ENCODE data around the gene PGP.

Gene PGP

GRCh38 chr16:2257726-2258125 is 43.1 kb upstream of the PGP start:
- Histone ChIP-seq H2BK120ac (ENCODE audit: low read depth, low read length) (no peak overlapping the region), H3K9ac (ENCODE audit: low read length) (no peak overlapping the region), H3K27ac (ENCODE audit: low read length, poor library complexity, severe bottlenecking) (no peak overlapping the region), H3K18ac (ENCODE audit: low read depth in 1 of 2, low read length in 2 of 2) (no peak overlapping the region), H3K23ac (ENCODE audit: low read length in 2 of 2) (no peak overlapping the region), H3K4ac (ENCODE audit: low read depth in 1 of 2, low read length in 2 of 2) (no peak overlapping the region), H3K4me3 (ENCODE audit: insufficient read depth in 1 of 2, low read depth in 1 of 2, low read length in 2 of 2) (no peak overlapping the region), H3K9me3 (ENCODE audit: control insufficient read depth, low read length) (no peaks in the 10 kb centered on the region), H2AFZ (ENCODE audit: low read depth, low read length) (no peak overlapping the region), H2BK5ac (ENCODE audit: low read depth, low read length, poor library complexity, severe bottlenecking) (no peak overlapping the region), H4K8ac (ENCODE audit: low read length) (no peak overlapping the region), H2BK15ac (ENCODE audit: low read depth, poor library complexity, severe bottlenecking) (no peak overlapping the region), H4K91ac (ENCODE audit: low read length) (no peak overlapping the region), H3K36me3 (ENCODE audit: control insufficient read depth in 1 of 2, insufficient read depth in 2 of 2, low read depth in 1 of 2, low read length in 2 of 2) (peaks cover 73 to 96% of the 10 kb centered on the region in 2 experiments), H2AK5ac (ENCODE audit: low read length, severe bottlenecking) (no peak overlapping the region), H3K4me2 (ENCODE audit: low read length, poor library complexity, severe bottlenecking) (no peak overlapping the region), H3K4me1 (ENCODE audit: control insufficient read depth, insufficient read depth, low read depth, low read length) (peaks cover 2% of the 10 kb centered on the region), H2BK12ac (ENCODE audit: low read length in 2 of 2) (no peak overlapping the region), H3K14ac (ENCODE audit: low read length in 2 of 2) (no peak overlapping the region), H3K79me1 (replicated peaks; ENCODE audit: low read length, poor library complexity, severe bottlenecking) (peaks cover 19% of the 10 kb centered on the region), H3K27me3 (ENCODE audit: control insufficient read depth in 1 of 2, insufficient read depth in 1 of 2, low read length in 2 of 2) (no peaks in the 10 kb centered on the region)
- 93% methylated on average over 5 of the region's 6 CpGs for WGBS
- no peak for DNase-seq

- Histone ChIP-seq H3K4me1 (ENCODE audit: control insufficient read depth, insufficient read depth, low read depth, low read length) (peaks cover 9% of the 10 kb centered on the region), H2BK120ac (ENCODE audit: low read depth, low read length) (no peak overlapping the region), H3K9me3 (ENCODE audit: control insufficient read depth, low read length) (no peaks in the 10 kb centered on the region), H3K36me3 (ENCODE audit: control insufficient read depth in 1 of 2, insufficient read depth in 2 of 2, low read depth in 1 of 2, low read length in 2 of 2) (peaks cover 72 to 90% of the 10 kb centered on the region in 2 experiments), H3K18ac (ENCODE audit: low read depth in 1 of 2, low read length in 2 of 2) (no peak overlapping the region), H3K9ac (ENCODE audit: low read length) (no peak overlapping the region), H3K79me1 (replicated peaks; ENCODE audit: low read length, poor library complexity, severe bottlenecking) (peaks cover 18% of the 10 kb centered on the region), H3K4me2 (ENCODE audit: low read length, poor library complexity, severe bottlenecking) (no peak overlapping the region), H2BK12ac (ENCODE audit: low read length in 2 of 2) (no peak overlapping the region), H3K14ac (ENCODE audit: low read length in 2 of 2) (no peak overlapping the region), H3K23ac (ENCODE audit: low read length in 2 of 2) (no peak overlapping the region), H4K91ac (ENCODE audit: low read length) (no peak overlapping the region), H2AFZ (ENCODE audit: low read depth, low read length) (no peak overlapping the region), H3K27ac (ENCODE audit: low read length, poor library complexity, severe bottlenecking) (no peak overlapping the region), H2AK5ac (ENCODE audit: low read length, severe bottlenecking) (no peak overlapping the region), H3K27me3 (ENCODE audit: control insufficient read depth in 1 of 2, insufficient read depth in 1 of 2, low read length in 2 of 2) (no peaks in the 10 kb centered on the region), H3K4me3 (ENCODE audit: insufficient read depth in 1 of 2, low read depth in 1 of 2, low read length in 2 of 2) (no peak overlapping the region), H2BK5ac (ENCODE audit: low read depth, low read length, poor library complexity, severe bottlenecking) (no peak overlapping the region), H3K4ac (ENCODE audit: low read depth in 1 of 2, low read length in 2 of 2) (no peak overlapping the region), H4K8ac (ENCODE audit: low read length) (no peak overlapping the region), H2BK15ac (ENCODE audit: low read depth, poor library complexity, severe bottlenecking) (no peak overlapping the region)
- whole genome bisulfite sequencing = 97% methylated on average over 12 of the region's 12 CpGs
- no peak for DNase-seq
Measured at GRCh38 chr16:2256531-2257140, 42.0 kb upstream of the PGP start.

- Histone ChIP-seq H2BK120ac (ENCODE audit: low read depth, low read length) (no peak overlapping the region), H3K14ac (ENCODE audit: low read length in 2 of 2) (no peak overlapping the region), H3K79me1 (replicated peaks; ENCODE audit: low read length, poor library complexity, severe bottlenecking) (peaks cover 21% of the 10 kb centered on the region), H2AFZ (ENCODE audit: low read depth, low read length) (no peak overlapping the region), H3K27ac (ENCODE audit: low read length, poor library complexity, severe bottlenecking) (no peak overlapping the region), H3K4me1 (ENCODE audit: control insufficient read depth, insufficient read depth, low read depth, low read length) (peaks cover 16% of the 10 kb centered on the region), H3K4ac (ENCODE audit: low read depth in 1 of 2, low read length in 2 of 2) (no peak overlapping the region), H4K8ac (ENCODE audit: low read length) (no peak overlapping the region), H2BK12ac (ENCODE audit: low read length in 2 of 2) (no peak overlapping the region), H2BK5ac (ENCODE audit: low read depth, low read length, poor library complexity, severe bottlenecking) (no peak overlapping the region), H4K91ac (ENCODE audit: low read length) (no peak overlapping the region), H2AK5ac (ENCODE audit: low read length, severe bottlenecking) (no peak overlapping the region), H3K18ac (ENCODE audit: low read depth in 1 of 2, low read length in 2 of 2) (no peak overlapping the region), H3K9me3 (ENCODE audit: control insufficient read depth, low read length) (no peaks in the 10 kb centered on the region), H3K4me3 (ENCODE audit: insufficient read depth in 1 of 2, low read depth in 1 of 2, low read length in 2 of 2) (no peak overlapping the region), H2BK15ac (ENCODE audit: low read depth, poor library complexity, severe bottlenecking) (no peak overlapping the region), H3K27me3 (ENCODE audit: control insufficient read depth in 1 of 2, insufficient read depth in 1 of 2, low read length in 2 of 2) (no peaks in the 10 kb centered on the region), H3K4me2 (ENCODE audit: low read length, poor library complexity, severe bottlenecking) (no peak overlapping the region), H3K9ac (ENCODE audit: low read length) (no peak overlapping the region), H3K23ac (ENCODE audit: low read length in 2 of 2) (no peak overlapping the region), H3K36me3 (ENCODE audit: control insufficient read depth in 1 of 2, insufficient read depth in 2 of 2, low read depth in 1 of 2, low read length in 2 of 2) (peaks cover 60 to 62% of the 10 kb centered on the region in 2 experiments)
- DNase-seq = no peak
- 90% methylated on average over 9 of the region's 11 CpGs for WGBS
Measured at GRCh38 chr16:2253293-2253692, 38.7 kb upstream of the PGP start.

- DNase-seq = no peak
- Histone ChIP-seq H3K9ac (ENCODE audit: low read length) (no peak overlapping the region), H3K27ac (ENCODE audit: low read length, poor library complexity, severe bottlenecking) (no peak overlapping the region), H3K4ac (ENCODE audit: low read depth in 1 of 2, low read length in 2 of 2) (no peak overlapping the region), H2AK5ac (ENCODE audit: low read length, severe bottlenecking) (no peak overlapping the region), H2BK12ac (ENCODE audit: low read length in 2 of 2) (no peak overlapping the region), H3K14ac (ENCODE audit: low read length in 2 of 2) (no peak overlapping the region), H2BK5ac (ENCODE audit: low read depth, low read length, poor library complexity, severe bottlenecking) (no peak overlapping the region), H3K36me3 (ENCODE audit: control insufficient read depth in 1 of 2, insufficient read depth in 2 of 2, low read depth in 1 of 2, low read length in 2 of 2) (peaks cover 55 to 59% of the 10 kb centered on the region in 2 experiments), H3K79me1 (replicated peaks; ENCODE audit: low read length, poor library complexity, severe bottlenecking) (peaks cover 21% of the 10 kb centered on the region), H4K8ac (ENCODE audit: low read length) (no peak overlapping the region), H3K27me3 (ENCODE audit: control insufficient read depth in 1 of 2, insufficient read depth in 1 of 2, low read length in 2 of 2) (no peaks in the 10 kb centered on the region), H3K18ac (ENCODE audit: low read depth in 1 of 2, low read length in 2 of 2) (no peak overlapping the region), H3K4me1 (ENCODE audit: control insufficient read depth, insufficient read depth, low read depth, low read length) (peaks cover 16% of the 10 kb centered on the region), H3K4me2 (ENCODE audit: low read length, poor library complexity, severe bottlenecking) (no peak overlapping the region), H2BK120ac (ENCODE audit: low read depth, low read length) (no peak overlapping the region), H3K23ac (ENCODE audit: low read length in 2 of 2) (no peak overlapping the region), H3K9me3 (ENCODE audit: control insufficient read depth, low read length) (no peaks in the 10 kb centered on the region), H4K91ac (ENCODE audit: low read length) (no peak overlapping the region), H2AFZ (ENCODE audit: low read depth, low read length) (no peak overlapping the region), H3K4me3 (ENCODE audit: insufficient read depth in 1 of 2, low read depth in 1 of 2, low read length in 2 of 2) (no peak overlapping the region), H2BK15ac (ENCODE audit: low read depth, poor library complexity, severe bottlenecking) (no peak overlapping the region)
- 81% methylated on average over 3 of the region's 7 CpGs for WGBS
Measured at GRCh38 chr16:2252806-2253148, 38.1 kb upstream of the PGP start.

Measured in mesenchymal stem cell (in vitro differentiated cells and primary cell).